SK-N-SH (cell line): ENCODE results near the gene GSE1. TPM values are rescaled to one million over a fixed set of nuclear protein-coding genes. Genes with fewer than 3 reads are reported as not detected.

Experiments used
- CTCF ChIA-PET: fragments of 300-600, 350-600 bp; formaldehyde crosslinking; extraction: SDS; loops from one replicate; lab custom pipeline; 2021; lab: Yijun Ruan, JAX
- POLR2A ChIA-PET: fragments of 350-600 bp; sonication (Branson Sonifier 250); formaldehyde crosslinking; extraction: SDS; loops from one replicate; lab custom pipeline; 2020; ENCODE audit warnings: antibody characterized with exemption, inconsistent platforms; lab: Yijun Ruan, JAX
- DNase-seq: peaks from one replicate; pipeline ENCODE4 v3.0.0; 2012
- H2AFZ ChIP-seq: fragments of 200-600 bp; sonication (generic); 2 replicates; pipeline ENCODE4 v1.8.1; 2016; ENCODE audit warnings: antibody characterized with exemption, mild to moderate bottlenecking, low read depth
- H3F3A ChIP-seq: fragments of 200-600 bp; sonication (generic); replicated peaks from 2 replicates; pipeline ENCODE3; 2016; ENCODE audit warnings: antibody characterized with exemption, mild to moderate bottlenecking; ENCODE audit not compliant: insufficient read depth
- H3K27ac ChIP-seq, 2 experiments: fragments of 200-500 bp in 1 of 2; fragments of 200-600 bp in 1 of 2; sonication (Bioruptor generic) in 1 of 2; sonication (generic), shearing (Covaris generic) in 1 of 2; 2 replicates each; pipeline versions ENCODE4 v1.5.1 to v1.6.1; 2014 to 2016; ENCODE audit warnings: low read depth in 2 of 2, inconsistent platforms in 1 of 2, low read length in 1 of 2, mild to moderate bottlenecking in 1 of 2, mixed read lengths in 1 of 2
- H3K27me3 ChIP-seq: fragments of 200-600 bp; sonication (generic), shearing (Covaris generic); 2 replicates; pipeline ENCODE4 v1.6.1; 2016; ENCODE audit warnings: mixed run types; ENCODE audit not compliant: insufficient read depth
- H3K36me3 ChIP-seq, 2 experiments: fragments of 200-500 bp in 1 of 2; fragments of 200-600 bp in 1 of 2; sonication (Bioruptor generic) in 1 of 2; sonication (generic) in 1 of 2; replicated peaks in 1 of 2; 2 replicates each; pipeline versions ENCODE3 to v1.5.1; 2014 to 2016; ENCODE audit warnings: low read length in 1 of 2, mild to moderate bottlenecking in 1 of 2; ENCODE audit not compliant: insufficient read depth in 2 of 2, control insufficient read depth in 1 of 2
- H3K4me1 ChIP-seq, 2 experiments: fragments of 200-500 bp in 1 of 2; fragments of 200-600 bp in 1 of 2; sonication (Bioruptor generic) in 1 of 2; sonication (generic), shearing (Covaris generic) in 1 of 2; 2 replicates each; pipeline versions ENCODE4 v1.5.1 to v1.6.1; 2014 to 2016; ENCODE audit warnings: low read depth in 1 of 2, low read length in 1 of 2, mixed run types in 1 of 2; ENCODE audit not compliant: insufficient read depth in 2 of 2, control insufficient read depth in 1 of 2
- H3K4me2 ChIP-seq: fragments of 200-600 bp; sonication (generic), shearing (Covaris generic); 2 replicates; pipeline ENCODE4 v1.6.1; 2017; ENCODE audit warnings: mixed run types
- H3K4me3 ChIP-seq, 2 experiments: fragments of 200-500 bp in 1 of 2; fragments of 200-600 bp in 1 of 2; sonication (Bioruptor generic) in 1 of 2; sonication (generic), shearing (Covaris generic) in 1 of 2; 2 replicates each; pipeline versions ENCODE4 v1.5.1 to v1.8.1; 2014 to 2016; ENCODE audit warnings: low read depth in 2 of 2, inconsistent platforms in 1 of 2, low read length in 1 of 2, mild to moderate bottlenecking in 1 of 2, mixed read lengths in 1 of 2, moderate library complexity in 1 of 2
- H3K79me2 ChIP-seq: fragments of 200-600 bp; sonication (generic); 2 replicates; pipeline ENCODE4 v1.8.1; 2017; ENCODE audit warnings: mild to moderate bottlenecking; ENCODE audit not compliant: insufficient read depth
- H3K9ac ChIP-seq: fragments of 200-600 bp; sonication (generic); 2 replicates; pipeline ENCODE4 v1.6.1; 2017; ENCODE audit warnings: mixed run types
- H3K9me2 ChIP-seq: fragments of 200-600 bp; sonication (generic); 2 replicates; pipeline ENCODE4 v1.6.1; 2017; ENCODE audit warnings: mixed run types
- H3K9me3 ChIP-seq: fragments of 200-600 bp; sonication (generic); 2 replicates; pipeline ENCODE4 v1.6.1; 2017; ENCODE audit warnings: mixed run types, mild to moderate bottlenecking, moderate library complexity
- H4K20me1 ChIP-seq: fragments of 200-600 bp; sonication (generic); 2 replicates; pipeline ENCODE4 v1.6.1; 2017; ENCODE audit warnings: mild to moderate bottlenecking, mixed run types; ENCODE audit not compliant: insufficient read depth
- ELF1 ChIP-seq: IDR thresholded peaks from 2 replicates; pipeline ENCODE4 v1.4.0; 2012
- MAX ChIP-seq: IDR thresholded peaks from 2 replicates; pipeline ENCODE4 v1.4.0; 2012; ENCODE audit warnings: low read depth
- MEF2A ChIP-seq: IDR thresholded peaks from 2 replicates; pipeline ENCODE4 v1.4.0; 2012; ENCODE audit warnings: low read depth, borderline replicate concordance
- NFIC ChIP-seq: IDR thresholded peaks from 2 replicates; pipeline ENCODE4 v1.4.0; 2012; ENCODE audit warnings: borderline replicate concordance
- NRF1 ChIP-seq: IDR thresholded peaks from 2 replicates; pipeline ENCODE4 v1.6.1; 2012; ENCODE audit warnings: low read depth, mild to moderate bottlenecking, low read length
- PBX3 ChIP-seq: IDR thresholded peaks from 2 replicates; pipeline ENCODE4; 2012
- POLR2AphosphoS5 ChIP-seq: IDR thresholded peaks from 2 replicates; pipeline ENCODE4 v1.6.1; 2012; ENCODE audit warnings: low read depth, low read length
- RCOR1 ChIP-seq: fragments of 150-350 bp; IDR thresholded peaks from 2 replicates; pipeline ENCODE4 v1.6.1; 2017; ENCODE audit warnings: antibody characterized with exemption, low read length
- REST ChIP-seq: IDR thresholded peaks from 2 replicates; pipeline ENCODE4 v1.6.1; 2012; ENCODE audit warnings: mild to moderate bottlenecking, low read depth, low read length, moderate library complexity
- TAF1 ChIP-seq: IDR thresholded peaks from 2 replicates; pipeline ENCODE4 v1.6.1; 2012; ENCODE audit warnings: low read depth, mild to moderate bottlenecking, low read length, moderate library complexity, borderline replicate concordance
- TEAD4 ChIP-seq: IDR thresholded peaks from 2 replicates; pipeline ENCODE4 v1.4.0; 2012; ENCODE audit warnings: mild to moderate bottlenecking, borderline replicate concordance; ENCODE audit not compliant: insufficient read depth
- YY1 ChIP-seq: IDR thresholded peaks from 2 replicates; pipeline ENCODE4 v1.4.0; 2012; ENCODE audit warnings: low read depth, mild to moderate bottlenecking
- WGBS: methylation state at CpG from one replicate; pipeline ENCODE4 v1.1.6; 2017; ENCODE audit warnings: low lambda C conversion rate; 5-methylcytosine and 5-hydroxymethylcytosine counted together
- polyA plus RNA-seq, 3 experiments: library from polyadenylated mRNA; depleted of rRNA; stranded (reverse); fragments of >200 nt; gene quantifications; 2 replicates each; pipeline ENCODE4 v1.2.3, GENCODE V29; 2012
- TF ChIP-seq, protein P1 (sequence below): IDR thresholded peaks from 2 replicates; pipeline ENCODE4 v1.4.0; 2012; ENCODE audit warnings: low read depth, borderline replicate concordance
- TF ChIP-seq, protein P2 (sequence below): fragments of 200-600 bp; sonication (generic); IDR thresholded peaks from 2 replicates; pipeline ENCODE4 v1.6.1; 2017; ENCODE audit warnings: antibody characterized with exemption, mild to moderate bottlenecking, moderate library complexity

Gene GSE1
- polyA plus RNA-seq, 1 of the 3 experiments (the other 2 are of a cell fraction), result 26.5 TPM

GRCh38 chr16:85609539-85609938 is 3.6 kb upstream of the GSE1 start:
- peaks cover 10 to 56% of the 10 kb centered on the region in 2 experiments for H3K4me1 ChIP-seq
- no peak for TF ChIP-seq ELF1
- TF ChIP-seq MEF2A, result no peak
- no peak for TF ChIP-seq TAF1
- TF ChIP-seq, protein P1, sequence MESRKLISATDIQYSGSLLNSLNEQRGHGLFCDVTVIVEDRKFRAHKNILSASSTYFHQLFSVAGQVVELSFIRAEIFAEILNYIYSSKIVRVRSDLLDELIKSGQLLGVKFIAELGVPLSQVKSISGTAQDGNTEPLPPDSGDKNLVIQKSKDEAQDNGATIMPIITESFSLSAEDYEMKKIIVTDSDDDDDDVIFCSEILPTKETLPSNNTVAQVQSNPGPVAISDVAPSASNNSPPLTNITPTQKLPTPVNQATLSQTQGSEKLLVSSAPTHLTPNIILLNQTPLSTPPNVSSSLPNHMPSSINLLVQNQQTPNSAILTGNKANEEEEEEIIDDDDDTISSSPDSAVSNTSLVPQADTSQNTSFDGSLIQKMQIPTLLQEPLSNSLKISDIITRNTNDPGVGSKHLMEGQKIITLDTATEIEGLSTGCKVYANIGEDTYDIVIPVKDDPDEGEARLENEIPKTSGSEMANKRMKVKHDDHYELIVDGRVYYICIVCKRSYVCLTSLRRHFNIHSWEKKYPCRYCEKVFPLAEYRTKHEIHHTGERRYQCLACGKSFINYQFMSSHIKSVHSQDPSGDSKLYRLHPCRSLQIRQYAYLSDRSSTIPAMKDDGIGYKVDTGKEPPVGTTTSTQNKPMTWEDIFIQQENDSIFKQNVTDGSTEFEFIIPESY, result no peak
- TF ChIP-seq REST, result no peak
- TF ChIP-seq NFIC, result no peak
- TF ChIP-seq, protein P2, sequence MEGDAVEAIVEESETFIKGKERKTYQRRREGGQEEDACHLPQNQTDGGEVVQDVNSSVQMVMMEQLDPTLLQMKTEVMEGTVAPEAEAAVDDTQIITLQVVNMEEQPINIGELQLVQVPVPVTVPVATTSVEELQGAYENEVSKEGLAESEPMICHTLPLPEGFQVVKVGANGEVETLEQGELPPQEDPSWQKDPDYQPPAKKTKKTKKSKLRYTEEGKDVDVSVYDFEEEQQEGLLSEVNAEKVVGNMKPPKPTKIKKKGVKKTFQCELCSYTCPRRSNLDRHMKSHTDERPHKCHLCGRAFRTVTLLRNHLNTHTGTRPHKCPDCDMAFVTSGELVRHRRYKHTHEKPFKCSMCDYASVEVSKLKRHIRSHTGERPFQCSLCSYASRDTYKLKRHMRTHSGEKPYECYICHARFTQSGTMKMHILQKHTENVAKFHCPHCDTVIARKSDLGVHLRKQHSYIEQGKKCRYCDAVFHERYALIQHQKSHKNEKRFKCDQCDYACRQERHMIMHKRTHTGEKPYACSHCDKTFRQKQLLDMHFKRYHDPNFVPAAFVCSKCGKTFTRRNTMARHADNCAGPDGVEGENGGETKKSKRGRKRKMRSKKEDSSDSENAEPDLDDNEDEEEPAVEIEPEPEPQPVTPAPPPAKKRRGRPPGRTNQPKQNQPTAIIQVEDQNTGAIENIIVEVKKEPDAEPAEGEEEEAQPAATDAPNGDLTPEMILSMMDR, result no peak
- TF ChIP-seq RCOR1, result no peak
- peaks cover 7% of the 10 kb centered on the region for H3F3A ChIP-seq
- H3K27ac ChIP-seq, result peak overlapping the region; percentile 56 to 90; a peak in 1 of 4 replicates
- no peak overlapping the region for H3K4me3 ChIP-seq
- no peak overlapping the region for H2AFZ ChIP-seq
- H3K27me3 ChIP-seq, result no peaks in the 10 kb centered on the region
- no peaks in the 10 kb centered on the region for H3K9me2 ChIP-seq
- DNase-seq, result no peak
- H4K20me1 ChIP-seq, result peaks cover 26% of the 10 kb centered on the region
- ChIA-PET POLR2A (no interaction called here), CTCF (interaction anchor here (0.7 to 3.0 kb wide), 44 partner anchors 8 to 494 kb away, joined by 3 to 51 read pairs (median 5); no protein-coding TSS in a partner anchor)
- no peak overlapping the region for H3K9ac ChIP-seq
- H3K36me3 ChIP-seq, result no peaks in the 10 kb centered on the region
- H3K4me2 ChIP-seq, result no peak overlapping the region
- H3K79me2 ChIP-seq, result peaks cover 13% of the 10 kb centered on the region; the same call in 1 of the 2 replicates
- H3K9me3 ChIP-seq, result no peaks in the 10 kb centered on the region
- 93% methylated on average over 7 of the region's 7 CpGs for WGBS

DNA sequence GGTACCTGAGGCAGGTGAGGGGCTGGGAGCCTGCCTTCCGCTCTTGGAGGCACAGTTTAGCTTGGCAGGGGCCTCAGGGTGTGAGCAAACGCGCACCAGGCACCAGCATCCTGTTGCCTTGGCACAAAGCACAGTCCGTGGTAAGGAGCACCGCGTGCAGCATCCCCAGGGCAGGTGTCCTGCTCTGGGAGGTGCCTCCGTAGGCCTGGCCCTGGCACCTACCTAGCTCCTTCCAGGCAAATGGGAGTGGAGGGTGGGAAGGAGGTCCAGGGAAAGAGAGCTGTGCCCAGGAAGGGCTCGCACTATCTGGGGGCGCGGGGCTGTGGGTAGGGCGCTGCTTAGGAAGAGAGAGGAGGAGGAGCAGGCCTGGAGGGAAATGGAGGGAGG is 3.1 kb upstream of the GSE1 start:
- CTCF ChIA-PET, result interaction anchor here (0.7 to 3.0 kb wide), 59 partner anchors 9 to 495 kb away, joined by 3 to 51 read pairs (median 5); no protein-coding TSS in a partner anchor
- H3K4me1 ChIP-seq, result peaks cover 10 to 59% of the 10 kb centered on the region in 2 experiments
- H3K79me2 ChIP-seq, result peaks cover 15% of the 10 kb centered on the region; the same call in 1 of the 2 replicates
- no peaks in the 10 kb centered on the region for H3K9me2 ChIP-seq
- peak overlapping the region; percentile 98; the same call in 1 of the 2 replicates for H3K4me2 ChIP-seq
- peaks cover 30% of the 10 kb centered on the region for H4K20me1 ChIP-seq
- no peak overlapping the region for H2AFZ ChIP-seq
- TF ChIP-seq TEAD4, result no peak
- no peak for TF ChIP-seq NRF1
- no peak for TF ChIP-seq POLR2AphosphoS5
- TF ChIP-seq MAX, result no peak
- no peak for TF ChIP-seq MEF2A
- TF ChIP-seq YY1, result no peak
- no peak for TF ChIP-seq PBX3
- no peak for TF ChIP-seq ELF1
- 17% methylated on average over 4 of the region's 11 CpGs for WGBS
- no peaks in the 10 kb centered on the region for H3K27me3 ChIP-seq
- POLR2A ChIA-PET, result no interaction called here
- no peaks in the 10 kb centered on the region for H3K9me3 ChIP-seq
- H3K36me3 ChIP-seq, result no peaks in the 10 kb centered on the region
- peak overlapping the region; percentile 29; the same call in 1 of the 2 replicates for H3K9ac ChIP-seq
- peak overlapping the region; percentile 56 to 90 for H3K27ac ChIP-seq
- peaks cover 9% of the 10 kb centered on the region for H3F3A ChIP-seq
- peak overlapping the region in 1 of 2 experiments; percentile 42; a peak in 1 of 4 replicates for H3K4me3 ChIP-seq
- DNase-seq, result no peak
